Sciatic nerve (tissue), 2 donors: ENCODE measurements around the gene OSGIN1. TPM values are rescaled to one million over a fixed set of nuclear protein-coding genes. Genes with fewer than 3 reads are reported as not detected.

Experiments used
- ATAC-seq: fragments of 200-7000 bp; cut with Tn5 transposase; one replicate; pipeline ENCODE4 v1.9.1; 2020; ENCODE audit warnings: mild to moderate bottlenecking, moderate library complexity
- DNase-seq: peaks from one replicate; pipeline ENCODE4 v3.0.0-alpha.2; 2020; ENCODE audit warnings: low spot score
- intact Hi-C: fragments of 100-400 bp; cut with DNase I; formaldehyde crosslinking; loops from one replicate; pipeline ENCODE4 v1.14.2; 2022
- total RNA-seq: library from RNA; stranded (reverse); fragmentation: NEBNext Ultra II Directional; extraction: Animal tissue kit (Norgen Biotek cat#: 25700); gene quantifications from one replicate; pipeline ENCODE4 v1.2.1, GENCODE V29; 2021
- donor health status: DM: no; HTN: no; CAD: no.
- donor health status: DM: no; HTN: no; CAD: no.

The OSGIN1 gene
- total RNA-seq, 1 donor from 2014 or later = 11.5 TPM

DNA sequence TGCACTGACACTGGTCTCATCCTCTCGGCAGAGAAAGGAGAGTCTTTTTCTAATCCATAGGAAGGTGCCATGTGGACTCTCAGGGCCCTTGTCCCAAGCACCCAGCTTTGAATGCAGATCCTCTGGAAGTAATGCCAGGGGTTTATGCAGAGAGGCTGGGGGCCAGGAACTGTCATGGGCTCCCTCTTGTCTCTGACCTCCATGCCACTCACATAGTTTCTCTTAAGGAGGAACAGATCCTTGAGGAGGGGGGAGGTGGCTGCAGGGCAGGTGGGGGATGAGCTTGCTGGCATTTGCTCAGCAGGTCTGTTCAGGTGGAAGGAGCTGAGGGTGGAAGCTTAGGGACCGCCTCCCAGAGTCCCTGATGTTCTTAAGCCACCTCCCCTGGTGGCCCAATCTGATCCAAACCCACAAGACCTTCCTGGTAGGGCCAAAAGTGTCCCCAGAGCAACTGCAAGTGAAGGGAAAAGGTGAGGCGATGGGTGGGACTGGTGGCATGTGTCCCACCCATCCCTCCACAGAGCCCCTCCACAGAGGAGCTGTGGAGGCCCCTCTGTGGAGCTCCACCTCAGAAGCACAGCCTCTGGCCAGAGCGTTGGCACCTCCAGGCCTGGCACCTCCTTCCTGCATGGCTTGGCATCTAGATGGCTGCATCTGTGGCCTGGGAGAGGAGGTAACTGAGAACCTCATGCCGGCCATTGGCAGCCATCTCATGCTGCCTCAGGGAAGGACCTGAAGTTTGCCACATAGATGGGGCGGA lies 24.2 kb downstream of the OSGIN1 start:
- DNase-seq = no peak
- no peak for ATAC-seq
- intact Hi-C loops = no loop called here

DNA sequence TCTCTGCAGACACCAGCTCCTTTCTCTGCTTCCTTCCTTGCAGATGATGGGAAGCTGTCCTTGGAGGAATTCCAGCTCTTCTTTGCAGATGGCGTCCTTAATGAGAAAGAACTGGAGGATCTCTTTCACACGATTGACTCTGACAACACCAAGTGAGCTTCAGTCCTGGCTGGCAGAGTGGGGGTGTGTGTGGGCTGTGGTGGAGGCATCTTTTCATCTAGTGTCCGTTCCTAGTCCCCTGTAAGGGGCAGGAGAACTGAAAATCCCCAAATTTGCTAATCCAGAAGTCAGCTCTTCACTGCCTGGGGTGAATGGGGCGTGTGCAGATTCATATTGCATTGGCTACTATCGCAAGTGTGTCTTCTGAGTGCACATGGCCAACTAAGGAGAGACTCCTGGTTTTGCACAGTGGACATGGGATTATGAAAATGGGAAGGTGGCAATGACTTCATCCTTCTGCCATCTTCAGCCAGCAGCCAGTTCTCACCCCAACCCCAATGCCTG lies 25.4 kb downstream of the OSGIN1 start:
- no peak for ATAC-seq

DNA sequence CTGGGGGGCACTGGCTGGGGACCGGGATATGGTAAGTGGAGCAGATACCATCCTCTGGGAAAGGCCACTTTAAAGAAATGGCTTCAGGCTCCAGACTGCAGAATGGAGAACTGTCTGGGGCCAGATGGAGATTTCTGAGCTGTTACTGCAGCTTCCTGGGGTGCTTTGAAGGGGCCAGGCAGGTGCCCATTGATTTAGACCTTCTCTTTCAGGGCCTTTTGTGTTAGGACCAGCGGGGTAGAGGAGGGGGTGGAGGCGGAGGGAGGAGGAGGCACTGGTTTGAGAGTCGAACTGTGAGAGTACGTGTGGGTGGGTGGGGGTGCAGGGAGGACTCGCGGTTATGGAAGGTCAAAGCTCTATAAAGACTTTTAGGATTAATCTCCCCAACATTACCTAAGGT lies 26.4 kb downstream of the OSGIN1 start:
- intact Hi-C loops = no loop called here
- ATAC-seq (no peak), DNase-seq (no peak)

More for the DNA sequence above, 25.4 kb downstream of the OSGIN1 start:
- intact Hi-C loops = no loop called here
- DNase-seq = no peak

DNA sequence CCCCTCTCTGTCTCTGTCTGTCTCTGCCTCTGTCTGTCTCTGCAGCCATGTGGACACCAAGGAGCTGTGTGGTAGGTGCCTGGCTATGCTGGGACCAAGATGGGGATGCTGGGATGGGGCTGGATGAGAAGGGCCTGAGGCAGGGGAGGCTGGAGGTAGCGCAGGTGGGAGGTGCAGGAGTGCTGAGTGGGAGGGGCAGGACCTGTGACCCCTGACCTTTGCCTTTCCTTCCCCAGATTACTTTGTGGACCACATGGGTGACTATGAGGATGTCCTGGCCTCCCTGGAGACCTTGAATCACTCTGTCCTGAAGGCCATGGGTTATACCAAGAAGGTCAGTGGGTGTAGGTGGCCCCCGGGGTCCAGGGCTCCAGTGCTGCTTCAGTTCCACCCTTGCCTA lies 27.8 kb downstream of the OSGIN1 start:
- ATAC-seq (no peak), DNase-seq (no peak)
- intact Hi-C loops = no loop called here

DNA sequence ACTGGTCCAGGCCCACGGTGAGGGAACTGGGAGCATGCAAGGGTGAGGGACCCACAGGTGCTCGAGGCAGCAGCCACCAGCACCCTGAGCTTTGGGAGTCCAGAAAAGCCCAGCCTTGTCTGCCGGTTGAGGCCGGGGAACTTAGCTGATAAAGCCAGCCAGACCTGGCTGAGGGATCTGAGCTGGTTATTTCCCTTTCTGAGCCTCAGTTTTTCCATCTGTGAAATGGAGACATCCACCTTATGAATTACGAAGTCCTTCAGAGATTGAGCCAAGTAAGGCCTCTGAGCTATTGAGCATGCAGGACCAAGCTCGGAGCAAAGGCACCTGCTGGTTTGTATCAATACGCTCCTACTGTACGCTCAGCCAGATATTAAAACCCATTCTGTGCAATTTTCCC lies 28.8 kb downstream of the OSGIN1 start:
- DNase-seq (no peak), ATAC-seq (no peak)
- intact Hi-C loops = no loop called here

DNA sequence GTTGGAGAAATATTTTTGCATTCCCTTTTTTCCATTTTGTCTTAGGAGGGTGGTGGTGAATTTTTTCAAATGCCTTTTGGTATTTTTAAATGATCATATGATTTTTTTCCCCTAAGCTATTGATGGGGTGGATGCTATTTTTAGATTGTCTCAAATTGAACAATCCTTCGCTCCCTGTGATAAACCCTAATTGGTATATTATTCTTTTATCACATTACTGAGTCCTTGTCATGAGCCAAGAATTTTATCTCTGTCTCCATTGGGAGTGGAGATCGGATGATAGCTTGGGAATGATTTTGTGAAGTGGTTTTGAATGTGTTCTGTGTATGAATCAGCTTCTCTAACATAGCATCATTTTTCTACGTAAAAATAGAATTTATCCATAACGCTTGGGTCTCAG lies 30.5 kb downstream of the OSGIN1 start:
- ATAC-seq (no peak), DNase-seq (no peak)
- intact Hi-C loops = no loop called here

DNA sequence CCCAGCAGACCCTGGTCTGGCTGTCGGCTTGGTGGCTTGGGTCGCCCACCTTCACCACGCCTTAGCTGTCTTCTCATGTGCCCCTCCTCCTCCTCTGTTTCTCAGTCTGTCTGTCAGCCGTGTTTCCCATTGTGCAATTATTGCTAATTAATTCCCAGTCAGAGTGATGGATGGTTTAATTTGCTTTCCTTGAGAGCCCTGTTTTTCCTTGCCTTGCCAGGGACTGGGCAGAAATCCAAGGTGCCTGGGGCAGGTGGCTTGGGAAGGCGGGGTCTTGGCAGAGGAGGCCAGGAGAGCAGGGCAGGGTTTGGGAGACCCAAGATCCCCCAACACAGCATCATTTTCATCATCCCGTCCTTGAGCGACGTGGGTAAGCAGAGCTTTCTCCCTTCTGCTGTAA lies 36.3 kb downstream of the OSGIN1 start:
- intact Hi-C loops = no loop called here
- no peak for DNase-seq

DNA sequence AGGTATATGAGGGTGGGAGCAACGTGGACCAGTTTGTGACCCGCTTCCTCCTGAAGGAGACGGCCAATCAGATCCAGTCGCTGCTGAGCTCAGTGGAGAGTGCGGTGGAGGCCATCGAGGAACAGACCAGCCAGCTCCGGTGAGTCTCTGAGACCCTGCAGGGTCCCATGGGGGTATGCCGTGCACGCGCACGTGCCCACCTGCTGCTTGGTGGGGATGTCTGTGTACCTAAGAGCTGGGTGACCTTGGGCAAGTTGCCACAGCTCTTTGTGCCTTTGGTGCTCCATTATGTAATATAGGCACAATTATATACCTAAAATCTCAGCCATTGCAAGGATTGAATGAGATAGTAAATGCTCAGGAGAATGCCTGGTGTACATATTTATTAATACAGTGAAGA lies 37.5 kb downstream of the OSGIN1 start:
- ATAC-seq = no peak
- DNase-seq = no peak
- intact Hi-C loops = no loop called here

More for the DNA sequence above, 36.3 kb downstream of the OSGIN1 start:
- ATAC-seq = no peak

DNA sequence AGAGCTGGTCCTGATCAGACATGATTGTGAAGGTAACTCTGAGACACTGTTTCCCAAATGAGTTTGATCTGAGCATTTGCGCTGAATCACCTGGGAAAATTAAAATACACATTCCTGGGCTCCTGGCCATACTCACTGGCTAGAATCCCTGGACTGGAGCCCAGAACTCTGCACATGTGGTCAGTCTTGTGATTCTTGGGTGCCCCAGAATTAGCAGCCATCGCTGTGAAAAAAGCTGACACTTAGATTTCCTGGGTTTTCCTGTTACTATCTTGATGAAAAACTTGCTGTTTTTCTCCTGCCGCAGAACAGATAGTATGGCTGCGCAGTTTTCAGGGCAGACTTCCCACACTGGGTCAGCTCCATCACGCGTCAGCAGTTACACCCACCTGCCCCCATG lies 39.6 kb downstream of the OSGIN1 start:
- ATAC-seq (peak; percentile 58), DNase-seq (no peak)
- intact Hi-C loops = no loop called here

DNA sequence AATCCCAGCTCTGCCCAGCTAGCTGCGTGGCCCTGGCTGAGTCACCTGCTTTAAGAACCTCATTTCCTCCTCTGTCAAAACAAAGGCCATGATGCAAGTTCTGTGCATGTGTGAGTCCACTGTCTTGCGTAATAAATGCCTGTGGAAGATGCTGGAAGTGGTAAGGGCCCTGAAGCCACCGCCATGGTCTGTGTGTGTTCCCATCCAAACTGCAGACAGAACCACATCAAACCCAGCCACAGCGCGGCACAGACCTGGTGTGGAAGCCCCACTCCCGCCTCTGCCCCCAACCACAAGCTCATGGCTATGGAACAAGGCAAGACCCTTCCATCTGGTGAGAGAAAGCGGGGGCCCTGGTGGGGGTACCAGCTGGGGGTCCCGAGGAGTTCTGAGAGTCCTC lies 41.0 kb downstream of the OSGIN1 start:
- intact Hi-C loops = no loop called here
- no peak for DNase-seq
- ATAC-seq = peak; percentile 27

DNA sequence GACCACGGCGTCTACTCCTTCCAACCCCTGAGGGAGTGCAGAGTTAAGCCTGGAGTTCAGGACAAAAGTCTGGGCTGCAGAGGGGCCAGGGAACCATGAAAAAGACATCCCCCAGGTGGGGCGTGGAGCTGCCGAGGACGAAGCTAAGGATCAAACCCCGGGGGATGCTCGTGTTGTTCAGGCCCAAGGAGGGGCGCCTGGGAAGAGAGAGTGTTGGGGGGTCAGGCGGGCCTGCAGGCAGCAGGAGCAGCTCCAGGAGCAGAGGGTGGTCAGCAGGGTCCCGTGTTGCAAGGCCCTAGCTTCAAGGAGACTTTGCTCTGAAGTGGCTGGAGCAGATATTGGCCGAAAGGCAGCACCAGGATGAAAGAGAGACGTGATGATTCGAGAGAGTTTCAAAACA lies 41.7 kb downstream of the OSGIN1 start:
- intact Hi-C loops = no loop called here
- no peak for ATAC-seq
- no peak for DNase-seq

DNA sequence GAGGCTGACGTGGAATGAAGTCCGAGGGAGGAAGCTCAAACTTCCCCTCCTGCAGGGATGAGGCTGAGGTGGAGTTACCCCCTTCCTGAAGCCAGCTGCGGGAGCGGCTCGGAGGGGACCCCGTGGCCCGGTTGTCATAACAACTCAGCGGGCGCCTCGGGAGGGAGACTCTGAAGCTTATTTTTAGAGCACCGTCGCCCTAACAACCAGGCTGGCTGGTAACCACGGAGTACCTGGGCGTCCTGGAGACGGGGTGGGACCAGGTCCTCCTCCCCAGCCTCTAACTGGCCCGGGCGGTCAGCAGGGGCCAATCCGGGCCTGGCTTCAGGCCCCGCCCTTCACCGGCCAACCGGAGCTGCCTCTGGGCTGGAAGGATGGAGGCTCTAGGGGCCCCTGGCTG lies 42.7 kb downstream of the OSGIN1 start:
- intact Hi-C loops = no loop called here
- no peak for DNase-seq
- no peak for ATAC-seq

DNA sequence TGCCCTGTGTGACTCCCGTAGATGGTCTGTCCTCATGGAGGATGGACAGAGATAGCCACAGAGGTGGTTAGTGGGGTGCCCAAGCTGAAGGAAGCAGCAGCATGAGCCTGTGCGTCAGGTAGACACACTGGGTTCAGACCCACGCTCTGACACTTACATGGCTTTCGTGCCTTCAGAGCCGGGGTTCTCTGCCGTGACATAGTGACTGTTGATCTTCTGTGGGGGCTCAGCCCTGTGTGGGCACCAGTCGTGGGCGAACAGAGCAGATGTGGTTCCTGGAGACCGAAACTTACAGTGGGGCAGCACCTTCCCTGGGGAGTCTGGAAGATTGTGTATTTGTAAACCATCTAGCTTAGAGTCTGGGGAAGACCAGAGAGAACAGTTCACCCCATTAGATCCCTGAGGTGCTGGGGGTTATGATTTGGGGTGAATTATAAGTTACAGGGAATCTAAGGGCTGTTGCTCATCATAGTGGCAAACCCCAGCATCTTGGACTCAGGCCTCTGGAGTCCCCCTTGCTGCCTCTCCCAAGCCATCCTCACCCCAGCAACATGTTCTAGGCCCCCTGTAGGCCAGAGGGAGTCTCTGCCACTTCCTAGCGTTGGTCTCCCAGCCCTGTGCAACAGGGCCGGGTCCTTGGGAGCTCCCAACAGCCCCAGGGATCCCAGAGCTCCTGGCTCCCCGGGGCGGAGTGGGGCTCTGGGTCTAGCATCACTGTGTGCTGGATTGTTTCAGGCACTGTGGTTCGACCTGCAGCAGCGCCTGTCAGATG lies 43.6 kb downstream of the OSGIN1 start:
- ATAC-seq = no peak
- no peak for DNase-seq
- intact Hi-C loops = no loop called here

DNA sequence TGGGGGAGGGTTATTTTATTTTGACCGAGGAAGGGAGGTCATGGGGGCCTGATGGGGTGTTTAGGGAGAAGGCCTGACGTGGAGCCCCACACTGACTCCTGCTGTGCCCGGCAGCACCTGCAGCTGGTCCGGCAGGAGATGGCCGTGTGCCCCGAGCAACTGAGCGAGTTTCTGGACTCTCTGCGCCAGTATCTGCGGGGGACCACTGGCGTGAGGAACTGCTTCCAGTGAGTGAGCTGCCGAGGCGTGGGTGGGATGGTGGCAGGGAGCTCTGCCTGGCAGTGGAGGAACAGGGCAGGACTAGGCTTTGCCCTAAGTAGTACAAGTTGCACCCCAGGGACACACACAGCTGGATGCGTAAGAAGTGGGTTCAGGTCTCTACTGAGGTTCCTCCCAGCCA lies 45.1 kb downstream of the OSGIN1 start:
- intact Hi-C loops = no loop called here
- ATAC-seq = no peak
- DNase-seq = no peak

DNA sequence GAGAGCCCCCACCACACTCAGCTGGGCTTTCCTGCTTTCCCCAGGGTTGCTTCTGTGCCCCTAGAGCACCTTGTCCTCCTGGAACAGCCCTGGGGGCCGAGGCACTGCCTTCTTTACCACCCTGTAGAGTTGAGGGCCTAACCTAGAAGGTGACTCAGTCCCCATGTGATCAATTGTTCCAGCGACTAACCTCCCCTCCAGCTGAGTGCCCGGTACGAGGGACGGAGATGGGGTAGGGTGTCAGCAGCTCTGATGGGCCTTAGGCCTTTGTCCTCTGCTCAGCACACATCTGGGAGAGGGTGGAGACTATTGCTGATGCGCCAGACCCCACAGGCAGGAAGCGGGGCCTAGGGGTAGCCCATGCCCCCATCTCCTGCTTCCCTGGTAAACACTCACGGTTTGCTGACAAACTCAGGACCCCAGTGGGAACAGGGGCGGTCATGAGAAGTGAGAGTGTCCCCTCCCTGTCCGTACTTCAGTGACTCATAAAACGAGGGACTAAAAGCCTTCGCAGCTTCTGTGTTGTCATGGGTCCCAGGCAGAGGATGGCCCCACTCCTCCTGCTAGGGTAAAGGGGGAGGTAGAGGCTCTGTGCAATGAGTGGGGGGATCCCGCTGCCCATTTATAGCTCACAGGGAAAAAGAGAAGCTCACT lies 48.1 kb downstream of the OSGIN1 start:
- ATAC-seq = no peak
- DNase-seq = no peak
- intact Hi-C loops = no loop called here

DNA sequence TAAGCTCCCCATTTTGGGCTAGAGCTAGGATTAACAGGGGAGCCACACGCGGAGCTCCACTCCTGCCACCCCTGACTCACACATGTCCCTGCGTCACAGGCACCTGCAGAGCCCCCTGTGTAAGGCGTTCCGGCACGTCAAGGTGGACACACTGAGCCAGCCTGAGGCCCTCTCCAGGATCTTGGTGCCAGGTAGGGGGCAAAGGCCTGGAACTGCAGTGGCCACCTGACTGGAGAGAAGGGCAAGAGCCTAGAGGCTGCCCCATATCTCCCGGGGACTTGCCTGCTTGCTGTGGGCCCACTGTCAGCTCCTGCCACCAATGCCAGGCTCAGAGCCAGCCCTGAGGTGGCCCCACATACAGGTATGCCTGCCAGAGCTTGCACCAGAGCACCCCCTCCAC lies 48.7 kb downstream of the OSGIN1 start:
- intact Hi-C loops = no loop called here
- DNase-seq (no peak), ATAC-seq (no peak)

DNA sequence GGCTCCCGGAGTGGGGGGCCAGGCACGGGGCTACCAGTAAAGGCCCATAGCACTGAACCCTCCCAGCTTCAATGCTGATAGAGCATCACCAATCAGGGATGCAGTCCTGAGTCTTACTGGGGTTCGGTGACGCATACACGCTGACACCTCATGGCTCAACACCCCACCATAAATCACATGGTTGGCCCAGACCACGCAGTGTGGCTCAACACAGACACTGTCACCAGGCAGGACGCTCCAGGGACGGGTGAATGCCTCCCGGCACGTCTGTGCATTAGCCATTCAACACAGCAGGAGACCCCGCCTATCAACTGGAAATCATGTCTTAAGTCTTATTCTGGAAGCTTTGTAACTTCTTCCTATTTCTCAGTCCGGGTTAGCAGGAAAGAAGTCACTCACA lies 50.0 kb downstream of the OSGIN1 start:
- no peak for ATAC-seq
- no peak for DNase-seq
- intact Hi-C loops = no loop called here

DNA sequence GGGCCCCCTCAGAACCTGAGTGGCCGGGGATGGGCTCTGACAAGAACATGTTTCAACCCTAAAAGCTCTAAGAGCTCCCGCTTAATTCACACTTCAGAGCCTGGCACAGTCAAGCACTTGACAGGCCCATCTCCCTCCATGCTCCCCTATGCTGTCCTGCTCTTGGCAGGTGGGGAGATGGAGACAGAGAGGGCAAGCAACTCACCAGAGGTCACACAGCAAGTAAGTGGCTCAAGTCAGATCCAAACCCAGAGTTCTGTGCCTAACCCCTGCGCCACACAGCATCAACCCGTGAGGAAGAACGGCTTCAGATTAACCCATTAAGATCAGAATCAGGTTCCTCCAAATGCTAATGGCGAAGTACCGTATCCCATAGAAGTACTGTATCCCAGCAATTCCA lies 51.4 kb downstream of the OSGIN1 start:
- intact Hi-C loops = no loop called here
- DNase-seq = no peak
- ATAC-seq = no peak

DNA sequence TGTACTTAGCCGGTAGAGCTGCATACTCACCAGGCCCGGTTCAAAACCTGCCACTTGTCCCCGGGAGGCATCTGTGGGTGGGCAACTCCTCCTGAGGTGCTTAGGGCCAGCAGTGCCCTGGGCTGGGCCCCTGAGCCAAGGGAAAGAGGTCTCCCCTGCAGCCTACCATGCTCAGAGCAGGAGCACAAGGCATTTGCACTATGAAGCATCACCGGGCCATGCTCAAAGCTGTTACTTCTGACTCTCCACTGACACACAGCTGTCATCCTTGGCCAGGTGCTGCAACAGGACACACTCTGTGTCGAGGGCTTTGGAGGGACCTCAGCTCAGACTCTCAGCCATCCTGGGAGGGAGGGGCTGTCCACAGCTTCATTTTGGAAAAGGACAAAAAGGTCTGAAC lies 52.4 kb downstream of the OSGIN1 start:
- no peak for DNase-seq
- intact Hi-C loops = no loop called here
- no peak for ATAC-seq

DNA sequence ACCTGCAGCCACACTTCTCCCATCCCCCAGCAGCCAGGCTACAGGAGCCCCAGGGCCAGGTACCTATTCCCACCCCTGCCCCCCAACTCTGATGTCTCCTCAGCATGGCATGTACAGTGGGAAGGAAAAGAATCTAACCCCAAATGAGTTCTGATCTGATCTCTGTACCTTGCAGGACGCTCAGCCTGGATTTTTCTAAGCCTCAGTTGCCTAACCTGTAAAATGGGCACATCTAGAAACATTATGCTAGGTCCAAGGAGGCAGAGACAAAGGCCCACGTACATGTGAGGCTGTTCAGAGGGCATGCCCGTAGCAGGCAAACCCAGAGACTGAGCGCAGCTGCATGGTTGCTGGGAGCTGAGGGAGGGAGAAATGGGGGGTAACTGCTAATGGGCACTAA lies 54.5 kb downstream of the OSGIN1 start:
- ATAC-seq = no peak
- intact Hi-C loops = no loop called here
- no peak for DNase-seq
